ENCODE results near the gene ARSB. TPM values are rescaled to one million over a fixed set of nuclear protein-coding genes. Genes with fewer than 3 reads are reported as not detected.

Gene ARSB
- total RNA-seq, 4 donors from 2014 or later = 23.0 to 109 (median 52.6) TPM

DNA sequence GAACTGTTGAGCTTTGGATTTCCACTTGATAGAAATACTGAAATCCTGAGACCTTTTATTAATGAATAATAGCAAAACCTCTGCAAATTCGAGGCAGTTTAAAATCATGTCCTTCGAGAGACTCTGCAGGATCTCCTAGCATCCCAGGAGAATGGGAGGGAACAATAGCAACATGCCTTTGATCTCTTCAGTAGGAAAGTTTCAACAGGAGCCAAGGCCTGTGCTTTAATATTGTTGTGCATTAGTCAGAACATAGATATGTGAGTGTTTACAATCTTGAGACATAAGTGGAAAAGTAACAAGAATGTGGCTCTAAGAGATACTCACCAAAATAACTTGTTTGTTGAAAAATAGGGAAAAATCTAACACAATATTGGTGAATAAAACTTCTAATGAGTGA lies 253.2 kb downstream of the ARSB start:
- Histone ChIP-seq H3K36me3 (no peaks in the 10 kb centered on the region), H3K9me3 (peaks cover 0 to 10% (median 0%) of the 10 kb centered on the region in 3 donors), H3K4me1 (no peaks in the 10 kb centered on the region), H3K4me3 (no peak overlapping the region), H3K27me3 (no peaks in the 10 kb centered on the region), H3K27ac (no peak overlapping the region)
- WGBS, 2 donors (ENCODE audit: low coverage in 1 of 2) = 38% methylated on average over 2 of the region's 2 CpGs
- TF ChIP-seq EP300 (IDR thresholded peaks at IDR 0.05) = no peak
- no peak for TF ChIP-seq POLR2A (IDR thresholded peaks at IDR 0.05)
- TF ChIP-seq CTCF (IDR thresholded peaks at IDR 0.05) = no peak
- no peak for TF ChIP-seq POLR2AphosphoS5 (IDR thresholded peaks at IDR 0.05)
- no peak for ATAC-seq

DNA sequence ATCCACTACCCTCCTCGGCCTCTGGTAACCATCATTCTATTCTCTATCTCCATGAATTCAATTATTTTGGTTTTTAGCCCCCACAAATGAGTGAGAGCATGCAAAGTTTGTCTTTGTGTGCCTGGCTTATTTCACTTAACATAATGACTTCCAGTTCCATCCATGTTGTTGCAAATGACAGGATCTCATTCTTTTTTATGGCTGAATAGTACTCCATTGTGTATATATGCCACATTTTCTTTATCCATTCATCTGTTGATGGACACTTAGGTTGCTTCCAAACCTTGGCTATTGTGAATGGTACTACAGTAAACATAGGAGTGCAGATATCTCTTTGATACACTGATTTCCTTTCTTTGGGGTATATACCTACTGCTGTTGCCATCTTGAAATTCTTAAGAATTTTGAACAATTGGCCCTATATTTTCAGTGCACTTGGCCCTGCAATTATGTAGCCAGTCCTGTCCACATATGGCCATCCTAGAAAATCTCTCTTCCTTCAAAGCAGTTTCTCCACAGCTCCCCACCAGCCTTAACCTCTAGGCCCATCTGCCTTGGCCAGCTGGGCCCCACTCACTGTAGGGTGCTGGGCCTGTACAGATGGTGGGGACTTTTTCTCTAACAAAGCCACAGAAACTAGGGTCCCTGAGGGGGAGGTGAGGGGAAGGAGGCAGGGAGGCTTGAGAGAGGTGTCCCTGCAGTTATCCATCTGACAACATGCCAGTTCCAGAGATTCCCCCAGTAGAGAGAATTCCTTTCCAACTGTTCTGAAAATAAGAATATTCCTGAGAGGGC lies 254.6 kb downstream of the ARSB start:
- Histone ChIP-seq H3K27me3 (no peaks in the 10 kb centered on the region), H3K4me1 (no peaks in the 10 kb centered on the region), H3K27ac (no peak overlapping the region), H3K36me3 (no peaks in the 10 kb centered on the region), H3K9me3 (peaks cover 0 to 3% (median 0%) of the 10 kb centered on the region in 3 donors), H3K4me3 (no peak overlapping the region)
- no peak for TF ChIP-seq EP300 (IDR thresholded peaks at IDR 0.05)
- TF ChIP-seq POLR2AphosphoS5 (IDR thresholded peaks at IDR 0.05) = no peak
- whole genome bisulfite sequencing, 2 donors (ENCODE audit: low coverage in 1 of 2) = 85 to 92% methylated on average over 1 of the region's 1 CpG
- no peak for ATAC-seq

GRCh38 chr5:78727786-78728761 lies 257.0 kb downstream of the ARSB start:
- H3K9me3 ChIP-seq = no peaks in the 10 kb centered on the region
- no peak for ATAC-seq
- H3K36me3 ChIP-seq = no peaks in the 10 kb centered on the region
- H3K27me3 ChIP-seq = no peaks in the 10 kb centered on the region
- H3K27ac ChIP-seq = no peak overlapping the region
- TF ChIP-seq POLR2A (IDR thresholded peaks at IDR 0.05) (no peak), EP300 (IDR thresholded peaks at IDR 0.05) (no peak), POLR2AphosphoS5 (IDR thresholded peaks at IDR 0.05) (no peak), CTCF (IDR thresholded peaks at IDR 0.05) (no peak)
- no peaks in the 10 kb centered on the region for H3K4me1 ChIP-seq
- H3K4me3 ChIP-seq = no peak overlapping the region
- 89 to 100% methylated on average over 6 of the region's 7 CpGs for WGBS, 2 donors (ENCODE audit: low coverage in 1 of 2)

Small RNAs within 50 kb of the gene (small RNA-seq; reads per million reads assigned to genes)
- gene AC025755.1 = 0 reads per million in 4 donors

Other genes with a start within 250 kb of the ARSB start
- 1 to 10 TPM; 4.7 to 7.3 (median 6.0) TPM for gene DMGDH, start 84.4 kb upstream of the ARSB start, total RNA-seq
- 100 to 1,000 TPM in 1 of 4 donors, 10 to 100 TPM in 3; 41.9 to 105 (median 54.8) TPM for gene BHMT2, start 84.5 kb upstream of the ARSB start, total RNA-seq
- gene BHMT, start 126.5 kb upstream of the ARSB start, total RNA-seq = 10 to 100 TPM in 1 of 4 donors, 1 to 10 TPM in 2, not detected in 1; 1.9 to 10.8 (median 2.7) TPM

Data from gastroesophageal sphincter (tissue), 4 donors.